AG10803 (cell line): Measurements from ENCODE around the gene PRPH2.

Experiments used
- DNase-seq: peaks from one replicate; pipeline ENCODE4 v3.0.0; 2010; ENCODE audit warnings: low read depth
- H3K4me3 ChIP-seq: 2 replicates; pipeline ENCODE4 v1.5.1; 2011; ENCODE audit warnings: mild to moderate bottlenecking, low read length, control low read depth
- TF ChIP-seq, protein P1 (sequence below): conservative IDR thresholded peaks from 2 replicates; pipeline ENCODE4 v1.5.1; 2011; ENCODE audit warnings: mild to moderate bottlenecking, low read length, control low read depth, inconsistent platforms

The PRPH2 gene, protein sequence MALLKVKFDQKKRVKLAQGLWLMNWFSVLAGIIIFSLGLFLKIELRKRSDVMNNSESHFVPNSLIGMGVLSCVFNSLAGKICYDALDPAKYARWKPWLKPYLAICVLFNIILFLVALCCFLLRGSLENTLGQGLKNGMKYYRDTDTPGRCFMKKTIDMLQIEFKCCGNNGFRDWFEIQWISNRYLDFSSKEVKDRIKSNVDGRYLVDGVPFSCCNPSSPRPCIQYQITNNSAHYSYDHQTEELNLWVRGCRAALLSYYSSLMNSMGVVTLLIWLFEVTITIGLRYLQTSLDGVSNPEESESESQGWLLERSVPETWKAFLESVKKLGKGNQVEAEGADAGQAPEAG

DNA sequence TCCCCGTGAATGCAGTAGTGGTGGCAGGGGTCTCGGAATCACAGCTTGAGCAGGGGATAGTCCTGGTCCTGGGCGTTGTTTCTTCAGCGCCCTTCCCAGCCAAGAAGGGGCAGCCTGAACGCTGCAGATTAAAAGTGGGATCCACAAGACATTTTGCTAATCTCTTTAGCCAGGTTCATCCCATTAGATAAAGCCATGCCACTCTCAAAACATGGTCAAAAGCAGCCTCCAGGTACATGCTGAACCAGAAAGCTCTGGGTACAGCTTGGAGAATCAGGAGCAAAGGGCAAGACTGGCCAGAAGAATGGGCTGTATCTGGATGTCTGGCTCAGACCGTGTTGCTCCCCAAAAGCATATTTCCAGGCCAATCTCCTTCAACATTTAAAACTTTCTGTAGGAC is at the start of gene PRPH2:
PRPH2 (minus strand) TSS at position 101 of the 400 bp plus-strand sequence. CDS start 263 bp downstream, outside the sequence.
- TF ChIP-seq, protein P1, sequence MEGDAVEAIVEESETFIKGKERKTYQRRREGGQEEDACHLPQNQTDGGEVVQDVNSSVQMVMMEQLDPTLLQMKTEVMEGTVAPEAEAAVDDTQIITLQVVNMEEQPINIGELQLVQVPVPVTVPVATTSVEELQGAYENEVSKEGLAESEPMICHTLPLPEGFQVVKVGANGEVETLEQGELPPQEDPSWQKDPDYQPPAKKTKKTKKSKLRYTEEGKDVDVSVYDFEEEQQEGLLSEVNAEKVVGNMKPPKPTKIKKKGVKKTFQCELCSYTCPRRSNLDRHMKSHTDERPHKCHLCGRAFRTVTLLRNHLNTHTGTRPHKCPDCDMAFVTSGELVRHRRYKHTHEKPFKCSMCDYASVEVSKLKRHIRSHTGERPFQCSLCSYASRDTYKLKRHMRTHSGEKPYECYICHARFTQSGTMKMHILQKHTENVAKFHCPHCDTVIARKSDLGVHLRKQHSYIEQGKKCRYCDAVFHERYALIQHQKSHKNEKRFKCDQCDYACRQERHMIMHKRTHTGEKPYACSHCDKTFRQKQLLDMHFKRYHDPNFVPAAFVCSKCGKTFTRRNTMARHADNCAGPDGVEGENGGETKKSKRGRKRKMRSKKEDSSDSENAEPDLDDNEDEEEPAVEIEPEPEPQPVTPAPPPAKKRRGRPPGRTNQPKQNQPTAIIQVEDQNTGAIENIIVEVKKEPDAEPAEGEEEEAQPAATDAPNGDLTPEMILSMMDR = no peak
- no peak for DNase-seq
- no peak within 1 kb of the TSS for H3K4me3 ChIP-seq

DNA sequence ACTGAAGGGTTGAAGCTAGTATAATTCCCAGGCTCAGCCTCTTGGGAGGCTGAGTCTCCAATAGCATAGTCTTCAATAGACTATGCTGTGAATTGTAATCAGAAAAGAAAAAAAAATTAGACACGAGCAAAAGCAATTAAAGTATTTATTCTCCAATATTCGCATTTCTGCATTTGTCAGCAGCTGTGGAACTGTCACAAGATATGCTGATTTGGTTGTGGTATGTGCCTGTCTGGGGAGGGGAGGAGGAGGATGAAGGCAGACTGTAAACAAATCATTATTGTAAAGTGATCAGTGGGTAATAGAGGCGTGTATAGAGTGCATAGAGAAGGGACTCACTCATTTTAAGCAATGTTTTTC is 49.3 kb upstream of the PRPH2 start:
- TF ChIP-seq, protein P1 = no peak
- DNase-seq = no peak
- H3K4me3 ChIP-seq = no peak overlapping the region

DNA sequence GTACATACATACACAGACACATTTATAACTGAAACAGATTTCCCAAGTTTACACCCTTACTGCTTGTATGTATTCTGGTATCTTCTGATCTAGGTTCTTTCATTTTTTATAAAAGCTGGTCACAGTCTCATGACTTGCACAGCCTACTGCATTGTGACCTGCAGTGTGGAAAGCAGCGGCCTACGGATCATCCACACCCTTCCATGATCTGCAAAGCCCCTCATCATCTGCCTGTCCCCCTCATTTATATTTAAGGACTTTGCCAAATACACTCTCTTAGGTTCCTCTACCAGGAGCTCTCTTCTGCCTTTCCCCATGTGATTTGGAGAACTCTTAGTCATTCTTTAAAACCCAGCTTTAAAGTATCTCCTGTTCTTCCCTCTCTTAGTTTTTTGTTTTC is 47.4 kb upstream of the PRPH2 start:
- TF ChIP-seq, protein P1 = no peak
- H3K4me3 ChIP-seq = no peak overlapping the region
- DNase-seq = no peak

DNA sequence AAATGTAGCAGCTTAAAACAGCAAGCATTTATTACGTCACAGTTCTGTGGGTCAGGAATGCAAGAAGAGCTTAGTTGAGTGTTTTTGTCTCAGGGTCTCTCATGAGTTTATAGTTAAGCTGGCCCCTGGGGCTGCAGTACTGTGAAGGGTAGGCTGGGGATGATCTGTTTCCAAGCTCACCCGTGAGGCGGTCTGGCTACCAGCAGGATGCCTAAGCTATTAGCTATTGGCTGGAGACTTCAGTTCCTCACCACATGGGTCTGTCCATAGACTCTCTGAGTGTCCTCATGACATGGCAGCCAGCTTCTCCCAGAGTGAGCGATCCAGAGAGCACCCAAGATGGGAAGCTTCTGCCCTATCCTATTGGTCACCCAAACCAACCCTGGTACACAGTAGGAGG is 46.7 kb upstream of the PRPH2 start:
- DNase-seq = no peak
- no peak overlapping the region for H3K4me3 ChIP-seq
- TF ChIP-seq, protein P1 = no peak

DNA sequence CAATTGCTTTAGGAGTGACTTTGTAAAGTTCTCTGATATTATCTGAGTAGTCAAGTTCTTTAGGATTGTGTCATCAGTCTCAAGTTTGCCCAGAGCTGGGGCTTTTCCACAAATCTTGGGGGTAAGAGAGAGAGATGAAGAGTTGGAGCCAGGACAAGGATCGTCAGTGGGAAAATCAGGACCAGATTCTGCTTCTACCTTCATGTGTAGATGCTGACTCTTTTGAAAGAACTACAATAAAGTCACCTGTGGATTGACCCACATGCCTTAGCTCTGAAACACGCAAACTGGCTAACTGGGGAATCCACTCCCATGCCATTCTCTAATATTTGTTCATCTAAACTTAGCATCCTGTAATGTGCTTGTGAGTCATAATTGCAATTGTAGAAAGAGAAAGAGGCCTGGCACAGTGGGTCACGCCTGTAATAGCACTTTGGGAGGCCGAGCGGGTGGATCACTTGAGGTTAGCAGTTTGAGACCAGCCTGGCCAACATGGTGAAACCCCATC is 43.8 kb upstream of the PRPH2 start:
- DNase-seq = peak; percentile 63
- H3K4me3 ChIP-seq = no peak overlapping the region
- TF ChIP-seq, protein P1 = no peak

DNA sequence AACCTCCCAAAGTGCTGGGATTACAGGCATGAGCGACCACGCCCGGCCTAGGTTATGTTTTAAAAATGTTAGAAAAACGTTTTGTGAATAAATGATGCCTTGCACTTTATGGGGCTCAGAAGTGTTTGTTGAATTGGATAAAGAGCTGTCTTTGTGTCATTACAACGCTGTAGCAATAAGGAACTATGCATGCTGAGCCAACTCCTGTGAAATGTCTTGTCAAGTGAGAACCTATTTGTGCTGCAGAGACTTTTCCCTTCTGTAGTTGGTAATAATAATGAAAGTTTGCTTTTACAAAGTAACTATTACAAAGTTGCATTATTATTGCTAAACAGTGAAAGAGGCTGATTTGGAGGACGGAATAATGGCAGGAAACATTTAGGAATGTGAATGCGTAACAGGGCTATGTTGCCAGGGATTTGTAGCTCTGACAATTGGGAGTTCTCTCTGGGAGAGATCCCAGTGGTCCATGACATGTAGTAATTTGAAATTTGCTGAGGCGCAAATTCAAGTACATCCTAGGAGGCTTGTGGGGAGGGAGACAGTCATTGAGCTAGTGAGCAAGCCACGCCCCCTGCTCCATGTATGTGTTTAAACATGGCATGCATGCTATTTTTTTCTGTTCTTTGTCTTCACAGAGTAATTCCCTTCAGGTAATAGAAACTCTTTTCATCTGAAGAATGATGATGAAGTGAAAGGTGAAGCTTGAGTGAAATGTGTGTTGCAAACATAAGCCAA is 42.7 kb upstream of the PRPH2 start:
- TF ChIP-seq, protein P1 = no peak
- H3K4me3 ChIP-seq = no peak overlapping the region
- DNase-seq = no peak

DNA sequence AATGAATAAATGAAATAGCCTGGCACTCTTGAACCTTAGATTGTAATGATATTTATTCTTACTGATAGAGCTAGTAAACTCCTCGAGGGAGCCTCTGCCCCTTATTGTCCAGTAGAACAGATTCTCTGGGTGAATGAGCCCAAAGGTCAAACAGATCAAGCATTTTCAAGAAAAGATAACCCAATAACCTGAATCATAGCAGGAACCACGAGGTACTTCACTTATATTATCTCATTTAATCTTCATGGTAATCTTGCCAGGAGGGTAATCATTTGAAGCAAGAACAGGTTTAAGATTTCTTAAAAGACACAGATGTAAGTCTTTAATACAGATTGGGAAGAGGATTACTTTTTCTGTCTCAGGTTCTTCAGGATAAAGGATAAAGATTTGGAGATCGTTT is 40.6 kb upstream of the PRPH2 start:
- H3K4me3 ChIP-seq = no peak overlapping the region
- TF ChIP-seq, protein P1 = no peak
- no peak for DNase-seq
